GM12878 (cell line): ENCODE data around the gene FAM76A. TPM values are rescaled to one million over a fixed set of nuclear protein-coding genes. Genes with fewer than 3 reads are reported as not detected.

ENCODE experiments used
- ATAC-seq: fragments of 200-7000 bp; cut with Tn5 transposase; 3 replicates; pipeline ENCODE4 v1.9.1; 2020; ENCODE audit warnings: mild to moderate bottlenecking, moderate library complexity
- BruUV-seq: library from RNA; stranded (reverse); fragments of 400-500 nt; replicated peaks from 2 replicates; lab custom pipeline; 2021; lab: Mats Ljungman, UMichigan
- CTCF ChIA-PET: fragments of 300-600 bp; sonication (Branson Sonifier 250); formaldehyde crosslinking; extraction: SDS; loops from one replicate; lab custom pipeline; 2021; ENCODE audit warnings: inconsistent platforms; lab: Yijun Ruan, JAX
- POLR2A ChIA-PET: fragments of 350-600 bp; formaldehyde crosslinking; extraction: SDS; loops from one replicate; lab custom pipeline; 2021; ENCODE audit warnings: inconsistent platforms; lab: Charles Lee
- RAD21 ChIA-PET: fragments of 300-600 bp; sonication (Branson Sonifier 250); formaldehyde crosslinking; loops from one replicate; lab custom pipeline; 2023; ENCODE audit warnings: antibody characterized with exemption; ENCODE audit not compliant: unreplicated experiment; lab: Charles Lee
- SMC1A ChIA-PET: fragments of 300-600 bp; sonication (Branson Sonifier 250); formaldehyde crosslinking; loops from one replicate; lab custom pipeline; 2023; ENCODE audit not compliant: unreplicated experiment, uncharacterized antibody; lab: Charles Lee
- DNase-seq: peaks from one replicate; pipeline ENCODE4 v3.0.0-alpha.2; 2011; ENCODE audit warnings: low read depth, low spot score
- FAIRE-seq: peaks from 3 replicates; lab custom pipeline; 2011; peaks lifted over from hg19 to GRCh38; lab: Jason Lieb, UNC
- H2AFZ ChIP-seq: 2 replicates; pipeline ENCODE4 v1.6.0; 2011; ENCODE audit warnings: low read depth, low read length, control low read depth; ENCODE audit not compliant: control insufficient read depth
- H3K27ac ChIP-seq: 2 replicates; pipeline ENCODE4 v1.5.1; 2011; ENCODE audit warnings: control low read depth; ENCODE audit not compliant: control insufficient read depth, insufficient read depth
- H3K27me3 ChIP-seq, 2 experiments: replicated peaks in 1 of 2; 2 replicates each; pipeline versions ENCODE4 v1.6.0 to v1.6.1; 2011; ENCODE audit warnings: low read length in 1 of 2; ENCODE audit not compliant: control insufficient read depth in 2 of 2, insufficient read depth in 2 of 2
- H3K36me3 ChIP-seq, 2 experiments: 2 replicates each; pipeline ENCODE4 v1.5.1; 2011; ENCODE audit warnings: low read length in 1 of 2; ENCODE audit not compliant: control insufficient read depth in 2 of 2, insufficient read depth in 2 of 2
- H3K4me1 ChIP-seq: 2 replicates; pipeline ENCODE4 v1.6.1; 2011; ENCODE audit warnings: mild to moderate bottlenecking, low read length, moderate library complexity, mixed read lengths; ENCODE audit not compliant: control insufficient read depth, insufficient read depth
- H3K4me2 ChIP-seq: 2 replicates; pipeline ENCODE4 v1.6.0; 2011; ENCODE audit warnings: control low read depth; ENCODE audit not compliant: control insufficient read depth, insufficient read depth
- H3K4me3 ChIP-seq: fragments of 200-600 bp; sonication (generic); 2 replicates; pipeline ENCODE4 v1.5.1; 2016
- H3K79me2 ChIP-seq: 2 replicates; pipeline ENCODE4 v1.6.0; 2011; ENCODE audit warnings: low read length; ENCODE audit not compliant: control insufficient read depth, insufficient read depth
- H3K9ac ChIP-seq: 2 replicates; pipeline ENCODE4 v1.8.0; 2011; ENCODE audit warnings: low read length, control low read depth, mixed read lengths; ENCODE audit not compliant: control insufficient read depth, insufficient read depth
- H3K9me3 ChIP-seq: replicated peaks from 3 replicates; pipeline ENCODE4 v1.5.1; 2011; ENCODE audit warnings: mild to moderate bottlenecking, low read length; ENCODE audit not compliant: control insufficient read depth, insufficient read depth
- H4K20me1 ChIP-seq: 2 replicates; pipeline ENCODE4 v1.6.0; 2011; ENCODE audit not compliant: control insufficient read depth, insufficient read depth
- BHLHE40 ChIP-seq, 2 experiments: fragments of 450-650 bp in 1 of 2; IDR thresholded peaks; 2 replicates each; pipeline ENCODE4 v1.6.1; 2011 to 2017; ENCODE audit warnings: low read depth in 2 of 2, borderline replicate concordance in 1 of 2, improper control_type of control experiment in 1 of 2, low read length in 1 of 2, mild to moderate bottlenecking in 1 of 2
- GABPA ChIP-seq: IDR thresholded peaks from 2 replicates; pipeline ENCODE4 v1.6.1; 2014; ENCODE audit warnings: antibody characterized with exemption, low read depth, mild to moderate bottlenecking, inconsistent platforms
- IKZF2 ChIP-seq, 2 experiments: fragments of 450-650 bp; IDR thresholded peaks; 2 replicates each; pipeline ENCODE4 v1.6.1; 2017; ENCODE audit warnings: mild to moderate bottlenecking in 2 of 2, moderate library complexity in 2 of 2
- IRF4 ChIP-seq: IDR thresholded peaks from 2 replicates; pipeline ENCODE4 v1.6.1; 2011; ENCODE audit warnings: low read depth, low read length
- LARP7 ChIP-seq: fragments of 450-650 bp; IDR thresholded peaks from 2 replicates; pipeline ENCODE4 v1.6.1; 2017; ENCODE audit warnings: mild to moderate bottlenecking
- NFYB ChIP-seq: IDR thresholded peaks from 2 replicates; pipeline ENCODE4 v1.6.1; 2011; ENCODE audit warnings: low read depth, mild to moderate bottlenecking, low read length, improper control_type of control experiment, moderate library complexity; ENCODE audit not compliant: insufficient read depth
- PAX5 ChIP-seq: IDR thresholded peaks from 2 replicates; pipeline ENCODE4 v1.6.1; 2011; ENCODE audit warnings: low read depth, low read length, borderline replicate concordance
- RAD51 ChIP-seq: fragments of 450-650 bp; IDR thresholded peaks from 2 replicates; pipeline ENCODE4 v1.6.1; 2016; ENCODE audit warnings: moderate library complexity, mild to moderate bottlenecking, inconsistent platforms
- RB1 ChIP-seq: fragments of 450-650 bp; formaldehyde crosslinking; IDR thresholded peaks from 2 replicates; pipeline ENCODE4 v1.6.1; 2017; ENCODE audit warnings: mild to moderate bottlenecking, borderline replicate concordance
- SIN3A ChIP-seq: IDR thresholded peaks from 2 replicates; pipeline ENCODE4 v1.6.1; 2012; ENCODE audit warnings: low read depth, low read length, improper control_type of control experiment
- SPI1 ChIP-seq: IDR thresholded peaks from 2 replicates; pipeline ENCODE4 v1.6.1; 2011; ENCODE audit warnings: low read depth, mild to moderate bottlenecking, low read length, moderate library complexity, borderline replicate concordance; ENCODE audit not compliant: insufficient read depth
- SRF ChIP-seq, 2 experiments: IDR thresholded peaks; 2 replicates each; pipeline ENCODE4 v1.6.1; 2011; ENCODE audit warnings: low read depth in 2 of 2, low read length in 2 of 2, mild to moderate bottlenecking in 1 of 2, moderate library complexity in 1 of 2
- WGBS: methylation state at CpG from one replicate; pipeline ENCODE4 v1.1.6; 2016; ENCODE audit warnings: low lambda C conversion rate; ENCODE audit not compliant: insufficient replicate concordance, insufficient coverage; ENCODE audit errors: missing lambda C conversion rate; 5-methylcytosine and 5-hydroxymethylcytosine counted together
- in situ Hi-C: fragments of 300-500 bp; cut with MboI; formaldehyde crosslinking; loops from 9 replicates; pipeline ENCODE4 v1.14.3; 2018; ENCODE audit warnings: mixed read lengths
- intact Hi-C: fragments of 100-400 bp; cut with micrococcal nuclease; formaldehyde crosslinking; loops from one replicate; pipeline ENCODE4 v1.14.2; 2022; ENCODE audit not compliant: unreplicated experiment
- polyA plus RNA-seq, 11 experiments: library from polyadenylated mRNA; depleted of rRNA in 4 of 11; unstranded in 6 of 11; stranded (reverse) in 5 of 11; fragments of >200 nt; fragmentation: Nextera tagmentation in 4 of 11; fragmentation: Illumina TruSeq in 1 of 11; extraction: Ambion mirVana in 4 of 11; extraction: Trizol in 1 of 11; gene quantifications; 1 replicate in 1 of 11; 2 replicates in 10 of 11; pipeline versions ENCODE4 v1.2.1 to v1.2.3, GENCODE V29; 2011 to 2016; ENCODE audit warnings: inconsistent platforms in 2 of 11, missing spikeins in 2 of 11, low read depth in 1 of 11
- total RNA-seq, 4 experiments: library from RNA; depleted of rRNA in 3 of 4; stranded (reverse); fragments of >200 nt in 3 of 4; fragmentation: Illumina TruSeq in 1 of 4; extraction: Trizol in 1 of 4; gene quantifications; 2 replicates each; pipeline versions ENCODE4 v1.2.1 to v1.2.3, GENCODE V29; 2013 to 2021
- TF ChIP-seq, protein P1 (sequence below): IDR thresholded peaks from 2 replicates; pipeline ENCODE4 v1.6.1; 2012; ENCODE audit warnings: low read depth, low read length, improper control_type of control experiment
- TF ChIP-seq, protein P2 (sequence below): fragments of 450-650 bp; formaldehyde crosslinking; IDR thresholded peaks from 2 replicates; pipeline ENCODE4 v1.4.0; 2020; ENCODE audit warnings: mild to moderate bottlenecking, moderate library complexity

Gene FAM76A
- total and polyA plus RNA-seq, 10 of the 15 experiments (the other 5 are each of a cell fraction or from before 2014, with no cell fraction given) = 5.4 to 13.4 (median 7.6) TPM

DNA sequence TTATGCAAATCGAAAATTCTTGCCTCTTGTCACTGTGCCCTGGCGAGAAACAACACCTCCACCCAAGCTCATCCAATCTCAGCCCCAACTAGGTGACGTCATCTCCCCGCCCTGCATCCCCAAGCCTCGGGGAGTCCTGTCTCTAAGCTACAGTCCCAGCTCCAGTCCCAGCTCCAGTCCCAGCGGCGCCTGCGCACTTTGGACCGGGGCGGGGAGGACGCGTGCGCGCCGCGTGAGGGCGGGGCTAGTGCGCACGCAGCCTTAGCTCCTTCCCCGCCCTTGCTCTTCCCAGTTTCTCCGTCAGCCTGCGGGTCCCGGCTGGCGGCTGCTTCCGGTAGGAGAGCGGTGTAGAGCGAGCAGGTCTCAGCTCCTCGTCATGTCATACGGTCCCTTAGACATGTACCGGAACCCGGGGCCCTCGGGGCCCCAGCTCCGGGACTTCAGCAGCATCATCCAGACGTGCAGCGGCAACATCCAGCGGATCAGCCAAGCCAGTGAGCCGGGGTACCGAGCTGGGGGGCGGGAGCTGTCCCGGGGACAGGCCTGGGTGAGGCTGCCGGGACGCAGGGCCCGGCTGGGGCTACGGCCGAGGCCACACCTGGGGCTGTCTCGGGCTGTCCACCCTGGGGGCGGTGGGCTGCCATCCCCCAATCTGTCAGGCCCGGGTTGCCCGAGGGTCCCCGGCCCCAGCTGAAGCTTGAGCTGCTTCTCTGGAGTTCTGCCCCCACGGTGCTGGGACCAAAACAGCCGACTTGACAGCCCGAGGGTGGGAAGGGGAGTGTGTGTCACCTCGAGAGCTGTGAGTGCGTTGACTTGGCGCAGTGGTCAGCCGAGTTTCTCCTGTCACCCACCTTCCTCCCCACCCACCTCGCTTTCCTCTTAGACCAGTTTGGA is 47.4 kb downstream of the FAM76A start, which contains the start of gene STX12:
Gene STX12, plus strand, starts transcription at position 288 of the 894 bp plus-strand sequence. Its CDS starts 89 bp downstream, at position 377.
- ATAC-seq = peak; percentile 93
- TF ChIP-seq SRF (IDR thresholded peaks at IDR 0.05; ENCODE audit: low read depth in 2 of 2, low read length in 2 of 2) (no peak), IRF4 (0 out of 2 replicates have a peak, but pooled peaks have one; percentile 7), SIN3A (0 out of 2 replicates have a peak, but pooled peaks have one; percentile 10), LARP7 (peak; percentile 53; the same call in 1 of the 2 replicates), NFYB (peak; percentile 63; the same call in 1 of the 2 replicates), RB1 (peak; percentile 35; the same call in 1 of the 2 replicates), BHLHE40 (IDR thresholded peaks at IDR 0.05; ENCODE audit: borderline replicate concordance in 1 of 2, low read depth in 2 of 2, low read length in 1 of 2) (peak; percentile 83 to 95), IKZF2 (IDR thresholded peaks at IDR 0.05) (peak in 1 of 2 experiments; percentile 55; a peak in 3 of 4 replicates), SPI1 (no peak), GABPA (0 out of 2 replicates have a peak, but pooled peaks have one; percentile 4), RAD51 (no peak), PAX5 (no peak; the same call in 1 of the 2 replicates)
- TF ChIP-seq, protein P1, sequence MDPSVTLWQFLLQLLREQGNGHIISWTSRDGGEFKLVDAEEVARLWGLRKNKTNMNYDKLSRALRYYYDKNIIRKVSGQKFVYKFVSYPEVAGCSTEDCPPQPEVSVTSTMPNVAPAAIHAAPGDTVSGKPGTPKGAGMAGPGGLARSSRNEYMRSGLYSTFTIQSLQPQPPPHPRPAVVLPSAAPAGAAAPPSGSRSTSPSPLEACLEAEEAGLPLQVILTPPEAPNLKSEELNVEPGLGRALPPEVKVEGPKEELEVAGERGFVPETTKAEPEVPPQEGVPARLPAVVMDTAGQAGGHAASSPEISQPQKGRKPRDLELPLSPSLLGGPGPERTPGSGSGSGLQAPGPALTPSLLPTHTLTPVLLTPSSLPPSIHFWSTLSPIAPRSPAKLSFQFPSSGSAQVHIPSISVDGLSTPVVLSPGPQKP = no peak
- TF ChIP-seq, protein P2, sequence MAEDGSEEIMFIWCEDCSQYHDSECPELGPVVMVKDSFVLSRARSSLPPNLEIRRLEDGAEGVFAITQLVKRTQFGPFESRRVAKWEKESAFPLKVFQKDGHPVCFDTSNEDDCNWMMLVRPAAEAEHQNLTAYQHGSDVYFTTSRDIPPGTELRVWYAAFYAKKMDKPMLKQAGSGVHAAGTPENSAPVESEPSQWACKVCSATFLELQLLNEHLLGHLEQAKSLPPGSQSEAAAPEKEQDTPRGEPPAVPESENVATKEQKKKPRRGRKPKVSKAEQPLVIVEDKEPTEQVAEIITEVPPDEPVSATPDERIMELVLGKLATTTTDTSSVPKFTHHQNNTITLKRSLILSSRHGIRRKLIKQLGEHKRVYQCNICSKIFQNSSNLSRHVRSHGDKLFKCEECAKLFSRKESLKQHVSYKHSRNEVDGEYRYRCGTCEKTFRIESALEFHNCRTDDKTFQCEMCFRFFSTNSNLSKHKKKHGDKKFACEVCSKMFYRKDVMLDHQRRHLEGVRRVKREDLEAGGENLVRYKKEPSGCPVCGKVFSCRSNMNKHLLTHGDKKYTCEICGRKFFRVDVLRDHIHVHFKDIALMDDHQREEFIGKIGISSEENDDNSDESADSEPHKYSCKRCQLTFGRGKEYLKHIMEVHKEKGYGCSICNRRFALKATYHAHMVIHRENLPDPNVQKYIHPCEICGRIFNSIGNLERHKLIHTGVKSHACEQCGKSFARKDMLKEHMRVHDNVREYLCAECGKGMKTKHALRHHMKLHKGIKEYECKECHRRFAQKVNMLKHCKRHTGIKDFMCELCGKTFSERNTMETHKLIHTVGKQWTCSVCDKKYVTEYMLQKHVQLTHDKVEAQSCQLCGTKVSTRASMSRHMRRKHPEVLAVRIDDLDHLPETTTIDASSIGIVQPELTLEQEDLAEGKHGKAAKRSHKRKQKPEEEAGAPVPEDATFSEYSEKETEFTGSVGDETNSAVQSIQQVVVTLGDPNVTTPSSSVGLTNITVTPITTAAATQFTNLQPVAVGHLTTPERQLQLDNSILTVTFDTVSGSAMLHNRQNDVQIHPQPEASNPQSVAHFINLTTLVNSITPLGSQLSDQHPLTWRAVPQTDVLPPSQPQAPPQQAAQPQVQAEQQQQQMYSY (CRISPR knock-in tag) = peak; percentile 93

More for the DNA sequence above, 47.4 kb downstream of the FAM76A start, which contains the start of gene STX12:
- TSS peak; percentile 65 for BruUV-seq
- under 1% methylated on average over 58 of the region's 58 CpGs for WGBS
- Histone ChIP-seq H2AFZ (peak within 1 kb of the TSS; percentile 88), H3K36me3 (peaks cover 0 to 4% of the 10 kb centered on the region in 2 experiments; a peak in 2 of 4 replicates), H3K27ac (peak within 1 kb of the TSS; percentile 89), H3K9ac (peak within 1 kb of the TSS; percentile 94), H4K20me1 (peaks cover 8% of the 10 kb centered on the region; the same call in 1 of the 2 replicates), H3K4me3 (peak within 1 kb of the TSS; percentile 81), H3K9me3 (no peaks in the 10 kb centered on the region), H3K27me3 (no peaks in the 10 kb centered on the region), H3K4me1 (peaks cover 6% of the 10 kb centered on the region), H3K4me2 (peak within 1 kb of the TSS; percentile 68), H3K79me2 (peaks cover 50% of the 10 kb centered on the region)
- DNase-seq (peak; percentile 100), FAIRE-seq (peak; percentile 98)
- ChIA-PET POLR2A (interaction anchor here (0.5 to 3.1 kb wide), 22 partner anchors 8 to 823 kb away, joined by 3 to 26 read pairs (median 4); partner anchors contain the start of genes FAM76A, IFI6, PPP1R8 and RCC1), RAD21 (interaction anchor here (0.6 to 3.2 kb wide), 17 partner anchors 12 to 1075 kb away, joined by 3 to 41 read pairs (median 4); partner anchors contain the start of genes FAM76A, IFI6 and PPP1R8), CTCF (interaction anchor here (0.6 to 5.3 kb wide), 17 partner anchors 12 to 1081 kb away, joined by 3 to 33 read pairs (median 3); partner anchors contain the start of genes FAM76A, IFI6 and WASF2), SMC1A (interaction anchor here (0.6 to 5.4 kb wide), 16 partner anchors 8 to 961 kb away, joined by 3 to 35 read pairs (median 4); partner anchors contain the start of genes FAM76A, IFI6 and PPP1R8)
- intact Hi-C loops = loop anchor here (2.0 to 10.0 kb wide), 3 partner anchors 48 to 472 kb away; partner anchors contain the start of genes FAM76A and IFI6
- in situ Hi-C loops = no loop called here
